HUDEP-2 (cell line): ENCODE data around the gene CFLAR.

ENCODE experiments used
- DNase-seq, 76 experiments: peaks; one replicate each; lab custom pipeline; 2025; ENCODE audit not compliant: unreplicated experiment in 76 of 76; lab: John Stamatoyannopoulos, UW

Gene CFLAR

DNA sequence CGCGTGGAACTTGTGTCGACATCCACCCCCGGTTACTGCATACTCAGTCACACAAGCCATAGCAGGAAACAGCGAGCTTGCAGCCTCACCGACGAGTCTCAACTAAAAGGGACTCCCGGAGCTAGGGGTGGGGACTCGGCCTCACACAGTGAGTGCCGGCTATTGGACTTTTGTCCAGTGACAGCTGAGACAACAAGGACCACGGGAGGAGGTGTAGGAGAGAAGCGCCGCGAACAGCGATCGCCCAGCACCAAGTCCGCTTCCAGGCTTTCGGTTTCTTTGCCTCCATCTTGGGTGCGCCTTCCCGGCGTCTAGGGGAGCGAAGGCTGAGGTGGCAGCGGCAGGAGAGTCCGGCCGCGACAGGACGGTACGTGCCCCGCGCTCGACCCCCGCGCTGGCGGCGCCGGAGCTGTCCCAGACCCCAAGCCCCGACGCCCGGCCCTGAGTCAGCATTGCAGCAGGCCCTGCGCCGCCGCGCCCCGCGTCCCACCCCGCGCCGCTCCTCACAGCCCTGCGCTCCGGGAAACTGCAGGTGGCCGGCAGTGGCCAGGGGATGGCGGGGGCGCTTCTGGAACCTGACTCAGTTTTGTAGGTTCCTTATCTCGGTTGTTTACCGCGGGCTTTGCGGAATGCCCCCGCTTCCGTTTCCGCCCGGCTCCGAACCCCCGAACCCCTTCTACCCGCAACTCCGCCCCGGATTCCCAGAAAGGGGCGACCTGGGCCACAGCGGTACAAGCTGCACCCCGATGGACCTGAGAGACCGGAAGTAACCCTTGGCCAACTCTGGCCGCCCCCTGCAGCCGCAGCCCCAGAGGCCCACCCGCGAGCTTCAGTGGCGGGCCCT lies at the start of gene CFLAR:
CFLAR (plus strand) TSS at position 50 of the 844 bp plus-strand sequence. CDS start 13,702 bp downstream, outside the sequence.
- peak in 67 of 76 experiments; percentile 8 to 79 (median 55) for DNase-seq

DNA sequence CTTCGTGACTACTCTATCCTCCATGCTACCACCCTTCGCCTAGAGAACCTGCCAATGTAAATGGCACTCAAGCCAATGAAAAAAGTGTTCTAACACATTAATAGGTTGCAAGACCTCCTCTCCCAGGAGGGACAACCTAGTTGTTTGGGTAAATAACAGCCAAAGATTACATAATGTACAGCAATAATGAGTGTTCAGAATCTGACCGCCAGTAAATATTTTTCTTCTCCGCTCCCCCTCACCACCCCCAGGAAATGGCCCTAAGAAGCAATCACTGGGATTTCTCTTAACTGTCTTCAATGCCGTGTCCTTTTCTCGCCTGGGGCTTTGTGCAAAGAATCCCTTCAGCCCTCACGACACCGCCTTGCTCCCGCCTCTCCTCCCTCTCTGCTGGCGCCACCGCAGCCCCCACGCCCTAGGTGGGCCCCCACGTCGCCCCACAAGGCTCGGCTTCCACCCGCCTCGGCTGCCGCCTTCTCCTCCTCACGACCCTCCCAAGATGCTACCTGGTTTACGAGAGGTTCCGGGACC lies 45.0 kb upstream of the CFLAR start:
- DNase-seq: peak in 20 of 76 experiments; percentile 7 to 65 (median 43)

DNA sequence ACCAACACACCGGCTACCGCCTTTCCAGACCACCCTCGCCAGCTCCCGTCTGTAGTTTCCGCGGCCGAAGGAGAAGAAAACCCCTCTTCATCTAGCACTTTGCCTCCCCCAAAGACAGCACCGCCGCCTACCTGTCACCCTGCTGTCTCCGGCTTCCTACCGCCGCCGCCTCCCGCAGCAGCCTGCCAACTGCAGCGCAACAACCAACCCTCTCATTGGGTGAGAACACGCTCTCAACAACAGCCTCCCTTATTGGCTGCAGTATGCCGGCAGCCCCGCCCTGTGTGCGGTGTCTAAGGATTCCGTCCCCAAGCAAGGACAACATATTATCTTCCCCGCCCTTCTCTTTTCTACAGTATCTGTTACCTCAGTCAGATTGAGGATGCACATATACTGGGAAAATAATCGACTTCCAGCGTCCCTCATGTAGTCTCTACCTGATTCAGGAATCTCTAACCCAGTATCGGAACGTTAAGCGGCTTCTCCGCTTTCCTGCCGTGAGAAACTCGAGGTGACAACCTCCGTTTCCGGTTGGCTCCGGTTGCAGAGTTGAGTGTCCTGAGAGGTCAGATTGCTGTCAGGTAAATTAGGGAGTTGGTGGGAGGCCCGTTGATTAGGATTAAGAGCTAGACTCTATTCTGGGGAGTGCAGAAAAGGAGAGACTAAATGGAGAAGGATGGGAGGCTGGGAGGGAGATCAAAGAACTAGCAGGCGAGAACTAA lies 44.3 kb upstream of the CFLAR start, which contains the start of the genes HYCC2 and NDUFB3:
HYCC2 (minus strand) TSS at position 193 of the 722 bp plus-strand sequence. CDS start 47,662 bp downstream, outside the sequence.
NDUFB3 (plus strand) TSS at position 523 of the 722 bp plus-strand sequence. CDS start 6,882 bp downstream, outside the sequence.
- peak; percentile 19 to 94 (median 86) for DNase-seq

DNA sequence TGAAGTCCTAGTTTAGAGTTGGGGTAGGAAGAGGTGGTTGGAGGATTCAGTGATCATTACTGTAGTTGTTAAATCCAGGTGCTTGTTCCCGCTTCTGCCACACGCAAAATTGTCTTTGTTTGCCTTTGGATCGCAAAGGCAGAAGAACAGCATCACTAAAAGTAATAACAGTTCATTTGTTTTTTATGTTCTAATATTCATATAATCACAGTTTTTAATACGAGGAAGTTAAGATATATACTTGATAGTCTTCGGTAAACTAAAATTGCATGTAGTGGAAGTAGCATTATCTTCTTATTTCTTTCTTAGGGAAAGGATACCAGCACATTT lies 43.8 kb upstream of the CFLAR start:
- DNase-seq: peak in 1 of 76 experiments; percentile 34

DNA sequence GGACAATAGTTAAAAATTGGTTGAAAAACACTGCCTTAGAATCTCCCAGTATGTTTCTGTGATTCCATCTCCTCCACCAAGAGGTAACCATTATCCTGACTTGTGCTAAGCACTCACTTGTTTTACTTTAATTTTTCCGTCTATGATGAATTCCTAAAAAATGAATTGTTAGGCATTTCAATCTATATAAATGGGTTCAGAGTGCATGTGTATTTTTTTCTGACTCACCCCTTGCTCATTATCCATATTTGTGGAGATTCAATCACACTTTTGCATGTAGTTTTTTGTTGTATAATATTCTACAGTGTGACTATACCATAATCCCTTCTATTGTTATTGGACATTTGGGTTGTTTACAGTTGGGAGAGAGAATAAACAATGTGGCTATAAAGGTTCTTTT lies 42.9 kb upstream of the CFLAR start:
- DNase-seq: no peak

DNA sequence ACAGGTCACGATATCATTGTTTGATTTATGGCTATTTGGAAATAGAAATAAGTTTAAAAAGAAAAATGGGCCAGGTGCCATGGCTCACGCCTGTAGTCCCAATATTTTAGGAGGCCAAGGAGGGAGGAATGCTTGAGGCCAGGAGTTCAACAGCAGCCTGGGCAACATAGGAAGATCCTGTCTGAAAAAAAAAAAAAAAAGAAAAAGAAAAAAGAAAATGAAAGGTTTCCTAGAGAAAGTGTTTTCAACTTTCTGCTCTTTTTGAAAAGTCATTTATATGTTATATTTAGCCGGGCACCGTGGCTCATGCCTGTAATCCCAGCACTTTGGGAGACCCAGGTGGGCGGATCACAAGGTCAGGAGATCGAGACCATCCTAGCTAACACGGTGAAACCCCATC lies 41.0 kb upstream of the CFLAR start:
- no peak for DNase-seq

DNA sequence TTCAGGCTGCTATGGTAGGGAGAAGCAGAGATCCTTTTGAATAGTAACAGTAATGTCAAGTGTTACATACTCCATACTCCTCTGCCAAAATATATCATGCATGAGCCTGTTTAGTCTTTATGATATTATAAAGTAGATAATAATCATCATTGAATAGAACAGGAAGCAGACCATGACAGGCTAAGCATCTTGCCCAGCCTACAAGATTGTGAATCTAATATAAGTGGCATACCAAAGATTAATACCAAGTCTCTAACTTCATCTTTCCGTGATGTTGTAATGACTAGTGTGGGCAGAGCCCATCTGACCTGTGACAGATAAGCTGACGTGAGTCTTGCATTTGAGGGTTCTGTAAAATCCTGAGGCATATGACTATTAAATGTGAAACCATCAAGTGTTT lies 31.1 kb upstream of the CFLAR start:
- DNase-seq: peak in 2 of 76 experiments; percentile 7 to 27

DNA sequence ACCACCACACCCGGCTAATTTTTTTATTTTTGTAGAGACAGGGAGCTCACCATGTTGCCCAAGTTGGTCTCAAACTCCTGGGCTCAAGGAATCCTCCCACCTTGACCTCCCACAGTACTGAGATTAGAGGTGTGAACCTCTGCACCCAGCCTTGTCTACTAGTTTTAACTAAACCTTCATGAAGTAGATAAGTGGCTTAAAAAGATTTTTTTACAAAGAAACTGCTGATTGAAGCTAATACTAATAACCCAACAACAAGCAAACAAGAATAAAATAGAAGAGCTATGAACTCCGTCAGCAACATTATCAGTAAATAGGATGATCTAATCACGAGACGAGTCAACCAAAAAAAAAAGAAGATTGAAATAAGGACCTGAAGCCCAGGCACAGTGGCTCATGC lies 25.4 kb upstream of the CFLAR start:
- DNase-seq: no peak

DNA sequence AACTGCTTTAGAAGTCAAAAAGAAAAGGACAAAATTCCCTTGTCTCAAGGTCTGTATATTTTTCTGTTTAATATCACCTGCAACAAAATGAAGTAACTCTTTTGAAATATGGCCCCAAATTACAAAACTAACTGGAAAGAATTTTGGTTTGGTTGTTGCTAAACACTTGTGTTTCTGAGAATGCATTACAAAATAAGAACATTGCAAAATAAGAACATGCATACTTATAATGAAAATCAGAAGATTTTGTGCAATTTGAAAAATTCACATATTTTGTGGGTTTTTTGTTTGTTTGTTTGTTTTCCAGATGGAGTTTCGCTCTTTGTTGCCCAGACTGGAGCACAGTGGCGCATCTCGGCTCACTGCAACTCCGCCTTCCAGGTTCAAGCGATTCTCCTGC lies 22.4 kb upstream of the CFLAR start:
- DNase-seq: no peak

DNA sequence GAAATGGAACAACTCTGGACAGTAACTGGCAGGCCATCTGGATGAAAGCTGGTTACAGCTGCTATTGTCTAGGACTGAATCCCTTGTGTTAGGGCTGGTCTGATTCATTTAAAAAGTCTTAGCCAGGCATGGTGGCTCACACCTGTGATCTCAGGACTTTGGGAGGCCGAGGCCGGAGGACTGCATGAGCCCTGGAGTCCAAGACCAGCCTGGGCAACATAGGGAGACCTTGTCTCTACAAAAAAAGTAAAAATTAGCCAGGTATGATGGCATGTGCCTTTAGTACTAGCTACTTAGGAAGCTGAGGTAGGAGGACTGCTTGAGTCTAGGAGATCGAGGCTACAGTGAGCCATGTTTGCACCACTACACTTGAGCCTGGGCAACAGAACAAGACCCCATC lies 15.5 kb upstream of the CFLAR start:
- no peak for DNase-seq

DNA sequence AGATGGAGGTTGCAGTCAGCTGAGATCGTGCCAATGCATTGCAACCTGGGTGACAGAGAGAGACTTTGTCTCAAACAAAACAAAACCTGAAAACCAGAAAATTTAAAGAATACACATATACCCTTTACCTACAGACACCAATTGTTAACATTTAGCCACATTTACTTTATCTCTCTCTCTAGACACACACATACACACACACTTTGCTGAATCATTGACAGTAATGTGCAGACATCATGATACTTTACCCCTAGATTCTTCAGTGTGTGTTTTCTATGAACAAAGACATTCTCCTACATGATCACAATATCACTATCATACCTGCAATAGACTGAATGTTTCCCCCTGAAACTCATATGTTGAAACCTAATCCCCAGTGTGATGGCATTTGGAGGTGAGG lies 10.2 kb upstream of the CFLAR start:
- no peak for DNase-seq

DNA sequence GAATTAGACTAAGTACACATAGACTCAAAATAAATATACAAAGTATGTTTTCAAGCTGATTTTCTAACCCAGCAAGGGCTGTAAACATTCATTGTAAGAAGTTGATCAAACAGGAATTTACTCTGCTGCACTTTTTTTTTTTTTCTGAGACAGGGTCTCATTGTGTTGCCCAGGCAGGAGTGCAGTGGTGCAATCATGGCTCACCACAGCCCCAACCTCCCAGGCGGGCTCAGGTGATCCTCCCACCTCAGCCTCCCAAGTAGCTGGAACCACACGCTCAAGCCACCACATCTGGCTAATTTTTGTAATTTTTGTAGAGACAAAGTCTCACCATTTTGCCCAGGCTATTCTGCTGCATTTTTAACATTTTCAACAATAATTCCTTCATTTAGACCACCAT lies 8.3 kb upstream of the CFLAR start:
- no peak for DNase-seq

DNA sequence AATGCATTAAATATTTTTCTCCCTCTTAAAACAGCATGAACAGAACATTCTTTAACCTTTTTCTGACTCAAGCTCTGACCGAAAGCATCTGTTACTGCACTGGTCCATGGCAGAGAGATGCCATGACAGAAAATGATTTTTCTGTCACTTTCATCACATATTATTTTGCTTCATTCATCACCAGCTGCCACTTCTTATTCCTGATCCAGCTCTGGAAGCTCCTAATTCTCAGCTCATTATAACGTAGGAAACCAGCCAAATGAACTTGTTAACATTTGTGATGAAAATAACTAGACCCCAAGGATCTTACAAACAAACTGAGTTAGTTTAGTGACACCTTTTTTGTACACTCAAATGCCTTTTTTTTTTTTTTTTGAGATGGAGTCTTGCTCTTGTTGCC lies 7.6 kb upstream of the CFLAR start:
- DNase-seq: no peak

DNA sequence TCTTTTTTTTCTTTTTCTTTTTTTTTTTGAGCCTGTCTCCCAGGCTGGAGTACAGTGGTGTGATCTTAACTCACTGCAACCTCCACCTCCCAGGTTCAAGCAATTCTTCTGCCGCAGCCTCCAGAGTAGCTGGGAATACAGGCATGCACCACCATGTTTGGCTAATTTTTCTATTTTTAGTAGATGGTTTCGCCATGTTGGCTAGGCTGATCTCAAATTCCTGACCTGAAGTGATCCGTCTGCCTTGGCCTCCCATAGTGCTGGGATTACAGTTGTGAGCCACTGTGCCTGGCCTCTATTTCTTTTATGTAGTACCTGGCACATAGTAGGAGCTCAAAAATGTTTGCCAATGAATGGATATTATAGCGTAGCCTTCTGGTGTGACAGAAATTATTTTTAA lies 6.8 kb upstream of the CFLAR start:
- no peak for DNase-seq

DNA sequence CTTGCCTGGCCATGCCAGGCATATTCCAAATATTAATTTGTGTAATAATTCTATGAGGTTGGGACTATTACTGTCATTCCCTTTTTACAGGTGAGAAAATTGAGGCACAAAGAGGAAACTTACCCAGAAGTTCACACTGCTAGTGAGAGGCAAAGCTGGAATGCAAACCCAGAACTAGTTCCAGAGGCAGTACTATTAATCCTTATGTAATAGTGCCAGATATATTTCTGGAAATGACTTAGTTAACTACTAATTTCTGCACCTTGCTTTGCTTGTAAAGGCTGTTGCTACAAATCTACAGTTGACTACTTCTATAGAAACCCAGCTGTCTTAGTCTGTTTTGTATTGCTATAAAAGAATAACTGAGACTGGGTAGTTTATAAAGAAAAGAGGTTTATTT lies 5.3 kb upstream of the CFLAR start:
- no peak for DNase-seq

DNA sequence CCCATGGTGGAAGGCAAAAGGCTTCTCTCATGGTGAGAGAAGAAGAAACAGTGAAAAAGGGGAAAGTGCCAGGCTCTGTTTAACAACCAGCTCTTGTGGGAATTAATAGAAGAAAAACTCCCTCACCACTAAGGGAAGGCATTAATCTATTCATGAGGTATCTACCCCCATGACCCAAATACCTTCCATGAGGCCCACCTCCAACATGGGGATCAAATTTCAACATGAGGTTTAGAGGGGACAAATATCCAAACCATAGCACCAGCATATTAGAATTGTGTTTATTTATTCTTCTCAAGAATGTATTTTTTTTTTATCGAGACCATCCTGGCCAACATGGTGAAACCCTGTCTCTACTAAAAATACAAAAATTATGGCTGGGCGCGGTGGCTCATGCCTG lies 4.9 kb upstream of the CFLAR start:
- DNase-seq: no peak

DNA sequence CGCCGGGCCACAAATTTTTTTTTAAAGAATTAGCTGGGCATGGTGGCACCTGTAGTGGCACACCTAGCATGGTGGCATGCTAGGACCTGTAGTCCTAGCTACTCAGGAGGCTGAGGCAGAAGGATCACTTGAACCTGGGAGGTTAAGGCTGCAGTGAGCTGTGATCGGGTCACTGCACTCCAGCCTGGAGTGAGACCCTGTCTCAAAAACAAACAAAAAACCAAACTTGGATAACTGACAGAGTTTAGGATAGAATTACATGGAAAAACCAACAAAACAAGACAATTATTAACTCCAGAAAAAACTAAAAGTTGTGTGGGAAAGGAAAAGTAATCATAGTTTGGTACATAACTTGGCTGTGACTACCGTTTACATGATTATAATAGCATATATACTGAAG lies 1.6 kb upstream of the CFLAR start:
- DNase-seq: no peak

DNA sequence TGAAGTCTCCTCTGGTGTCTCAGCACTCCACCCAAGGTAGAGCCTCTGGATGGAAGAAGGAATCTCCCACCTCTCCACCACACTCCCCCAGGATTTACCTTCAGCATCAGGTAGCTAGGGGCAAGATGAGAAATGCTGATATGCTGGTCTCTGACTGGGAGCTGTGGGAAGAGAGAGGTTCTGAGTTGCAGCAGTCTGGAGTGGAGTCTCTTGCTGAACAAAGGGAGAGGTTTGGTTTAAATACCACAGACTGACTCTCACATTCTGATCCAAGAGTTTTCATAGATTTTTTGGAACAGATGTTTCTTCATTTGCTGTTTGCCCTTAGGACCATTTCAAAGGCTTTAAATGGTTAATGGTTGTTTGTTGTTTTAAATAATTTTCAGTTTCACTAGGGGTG lies 1.1 kb upstream of the CFLAR start:
- no peak for DNase-seq

DNA sequence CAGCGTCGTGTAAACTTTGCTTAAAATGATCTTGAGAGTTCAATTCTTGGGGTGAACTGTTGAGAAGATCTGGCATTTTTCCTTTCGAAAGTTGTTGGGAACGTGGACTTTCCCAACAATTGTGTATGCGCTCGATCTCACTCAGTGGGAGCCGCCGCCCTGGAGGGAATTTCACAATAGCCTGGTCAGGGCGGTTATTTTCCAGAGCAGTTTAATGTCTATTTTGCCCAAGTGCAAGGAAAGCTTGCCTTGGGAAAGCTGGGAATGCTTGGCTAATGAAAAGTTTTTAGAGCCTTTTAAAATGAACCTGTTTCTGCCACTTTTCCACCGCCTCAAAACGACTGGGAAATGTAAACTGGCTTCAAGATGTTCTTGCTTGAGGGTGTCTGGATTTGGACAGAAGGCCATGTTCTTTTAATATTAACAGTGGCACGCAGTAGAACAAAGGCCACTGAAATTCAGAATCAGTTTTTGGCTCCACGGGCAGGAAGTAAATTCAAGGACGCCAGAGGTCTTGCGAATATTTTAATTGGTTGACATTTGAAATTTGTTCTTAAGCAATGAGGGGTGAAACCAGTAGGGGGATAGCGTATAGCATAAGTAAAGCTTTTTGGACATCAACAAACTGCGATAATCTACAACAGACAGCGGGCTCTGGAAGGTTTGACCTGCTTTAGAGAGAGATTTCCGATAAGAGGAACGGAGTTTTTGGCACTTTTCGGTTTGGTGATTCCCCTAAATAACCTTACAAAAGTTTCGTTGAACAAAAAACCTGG lies 1.2 kb downstream of the CFLAR start:
- DNase-seq: peak in 64 of 76 experiments; percentile 8 to 85 (median 58)

DNA sequence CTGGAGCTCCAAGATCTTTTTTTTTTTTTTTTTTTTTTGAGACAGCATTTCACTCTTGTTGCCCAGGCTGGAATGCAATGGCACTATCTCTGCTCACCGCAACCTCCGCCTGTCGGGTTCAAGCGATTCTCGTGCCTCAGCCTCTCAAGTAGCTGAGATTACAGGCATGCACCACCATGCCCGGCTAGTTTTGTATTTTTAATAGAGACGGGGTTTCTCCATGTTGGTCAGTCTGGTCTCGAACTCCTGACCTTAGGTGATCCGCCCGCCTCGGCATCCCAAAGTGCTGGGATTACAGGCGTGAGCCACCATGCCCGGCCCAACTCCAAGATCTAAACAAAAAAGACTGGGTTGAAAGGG lies 1.8 kb downstream of the CFLAR start:
- DNase-seq: peak in 30 of 76 experiments; percentile 13 to 66 (median 42)
